GM21447 (cell line): ENCODE data around the gene CHML.
A peak's percentile ranks its signal among the peaks of the same experiment; 100 is the strongest.

Experiments
- ATAC-seq: cut with Tn5 transposase; IDR thresholded peaks from one replicate; pipeline ENCODE4 v1.9.1; 2021; ENCODE audit not compliant: unreplicated experiment

The CHML gene

DNA sequence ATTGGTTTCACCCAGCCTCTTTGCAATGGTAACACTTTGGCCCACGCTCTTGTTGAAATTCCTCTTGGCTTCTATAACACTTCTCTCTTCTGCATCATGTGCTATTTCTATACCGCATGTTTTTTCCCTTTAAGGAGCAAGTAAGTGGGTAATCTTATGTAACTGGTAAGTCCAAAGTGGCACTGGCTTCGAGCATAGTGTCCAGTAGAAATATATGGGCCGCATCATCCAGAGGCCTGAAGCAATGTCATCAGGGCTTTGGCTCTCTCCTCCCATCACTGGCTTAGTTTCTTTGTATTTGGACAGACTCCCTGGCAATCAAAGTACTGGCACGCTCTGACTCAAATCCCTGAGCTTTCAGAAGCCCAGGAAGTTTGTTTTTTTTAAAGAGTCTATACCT lies 17.5 kb downstream of the CHML start:
- no peak for ATAC-seq

DNA sequence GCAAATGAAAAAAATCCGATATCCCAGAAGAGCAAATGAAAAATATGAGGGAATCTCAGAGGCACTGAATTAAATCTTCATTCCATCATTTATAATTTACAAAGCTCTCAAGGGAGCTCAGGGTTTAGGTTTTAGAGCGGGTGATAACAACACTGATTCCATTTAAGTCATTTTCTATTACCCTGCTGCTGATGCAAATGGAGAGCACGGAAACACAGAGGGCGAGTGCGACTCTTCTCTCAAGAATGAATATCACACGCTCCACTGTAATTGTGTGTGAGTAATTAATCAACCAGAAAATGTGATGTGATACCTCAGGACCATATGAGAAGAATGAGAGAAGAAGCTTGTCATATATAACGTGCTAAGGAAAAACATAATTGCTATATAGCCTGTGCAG lies 22.7 kb downstream of the CHML start:
- no peak for ATAC-seq

DNA sequence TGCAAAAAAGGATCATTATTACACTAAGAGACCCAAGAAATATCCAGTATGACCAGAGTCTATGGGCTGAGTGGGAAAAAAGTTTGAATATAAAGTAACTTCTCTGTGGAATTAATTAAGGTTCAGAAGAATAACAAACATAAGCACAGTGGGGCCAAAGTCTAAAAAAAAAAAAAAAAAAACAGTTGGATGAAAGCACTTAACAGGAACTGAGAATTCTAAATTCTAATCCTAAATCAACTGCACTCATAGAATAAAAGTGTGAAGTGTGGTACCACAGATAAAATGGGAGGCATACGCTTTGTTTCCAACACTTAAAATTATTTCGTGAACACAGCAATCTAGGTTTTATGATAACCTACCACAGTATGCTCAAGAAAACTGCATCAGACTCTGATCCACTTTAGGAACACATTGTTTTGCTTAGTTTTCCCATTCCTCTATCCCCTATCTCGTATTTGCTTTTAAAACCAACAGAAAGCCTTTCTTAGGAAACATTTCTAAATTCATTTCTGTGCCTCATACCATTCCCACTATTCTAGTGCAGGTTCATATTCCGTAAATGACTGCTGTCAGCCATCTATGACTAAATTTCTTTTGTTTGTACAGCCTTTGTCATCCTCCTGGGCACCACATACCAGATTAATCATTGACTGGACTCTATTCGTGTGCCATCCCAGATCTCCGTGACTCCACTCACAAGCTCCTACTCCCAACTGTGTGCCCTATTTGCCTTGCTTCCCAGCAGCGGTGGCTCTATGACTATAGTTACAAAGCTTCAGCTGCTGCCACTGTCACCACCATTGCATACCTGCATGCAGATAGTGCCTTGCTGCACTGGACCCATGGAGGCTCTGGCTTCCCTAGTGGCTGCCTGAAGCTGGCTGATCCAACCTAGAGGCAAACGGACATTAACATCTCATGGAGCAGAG lies 24.9 kb downstream of the CHML start:
- no peak for ATAC-seq

DNA sequence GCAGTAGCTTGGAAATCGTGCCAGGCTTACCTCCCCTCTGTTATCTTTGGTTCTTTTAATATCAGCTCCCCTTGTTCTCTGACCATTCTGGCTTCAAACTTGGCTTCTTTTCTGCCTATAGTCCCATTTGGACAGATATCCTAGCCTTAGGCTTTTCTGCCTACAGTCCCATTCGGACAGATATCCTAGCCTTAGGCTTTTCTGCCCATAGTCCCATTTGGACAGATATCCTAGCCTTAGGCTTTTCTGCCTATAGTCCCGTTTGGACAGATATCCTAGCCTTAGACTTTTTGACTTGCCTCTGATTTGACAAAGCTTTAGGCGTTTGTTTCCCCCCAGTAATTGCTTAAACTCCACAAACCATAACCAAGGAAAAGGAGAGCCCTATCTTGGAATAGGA lies 25.6 kb downstream of the CHML start:
- ATAC-seq, result no peak

DNA sequence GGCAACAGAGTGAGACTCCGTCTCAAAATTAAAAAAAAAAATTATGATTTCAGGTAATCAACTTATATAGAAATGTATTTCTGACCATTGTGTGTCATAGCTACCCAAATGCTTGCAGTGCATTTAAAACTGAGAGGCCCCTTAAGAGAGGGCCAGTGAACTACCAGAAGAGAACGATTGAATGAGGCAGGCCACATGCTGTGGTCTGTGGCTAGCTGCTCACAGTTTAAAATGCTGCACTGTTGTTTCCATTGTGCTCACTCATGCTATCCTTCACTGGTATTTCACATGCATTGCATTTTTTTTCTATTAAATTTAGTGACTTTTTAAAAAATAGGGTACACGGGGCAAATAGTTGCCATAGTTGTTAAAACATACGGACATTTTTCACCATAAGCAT lies 26.0 kb downstream of the CHML start:
- no peak for ATAC-seq

DNA sequence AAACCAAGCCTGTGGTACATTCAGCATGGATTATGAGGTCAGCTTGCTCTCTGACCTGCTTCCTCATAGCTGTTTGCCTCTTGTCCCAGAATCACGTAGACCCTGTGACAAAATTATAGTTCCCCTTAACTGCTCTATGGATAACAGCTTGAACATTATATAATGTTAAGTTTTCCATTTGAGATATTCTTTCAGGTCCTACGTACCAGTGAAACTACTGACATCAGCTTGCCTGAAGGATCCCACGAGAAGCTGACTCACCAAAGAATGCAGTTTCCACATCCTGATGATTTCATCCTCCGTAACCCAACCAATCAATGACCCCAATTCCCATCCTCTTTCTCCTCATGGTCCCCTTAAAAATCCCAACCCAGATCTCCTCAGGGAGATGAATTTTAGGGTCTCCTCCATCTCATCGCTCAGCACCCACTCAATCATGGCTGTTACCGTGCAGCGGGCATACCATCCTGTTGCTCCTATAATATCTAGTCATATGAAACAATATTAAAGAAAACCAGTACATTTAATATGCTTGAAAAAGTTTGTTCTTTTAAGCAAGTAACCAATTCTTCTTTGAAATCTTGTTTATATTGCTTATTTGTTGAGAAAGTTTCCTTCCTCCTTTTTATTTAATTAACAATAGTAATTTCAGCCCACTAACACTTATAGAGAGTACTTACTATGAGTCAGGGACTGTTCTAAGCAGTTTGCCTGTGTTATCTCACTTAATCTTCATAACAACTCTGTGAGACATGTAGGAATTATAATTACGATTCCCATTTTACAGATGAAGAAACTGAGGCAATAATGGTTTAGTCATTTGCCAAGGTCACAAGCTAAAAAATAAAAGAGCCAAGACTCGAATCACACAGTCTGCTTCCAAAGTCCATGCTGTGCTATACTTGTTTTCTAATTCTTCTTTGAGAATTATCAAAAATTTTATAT lies 27.4 kb downstream of the CHML start:
- ATAC-seq, result no peak

DNA sequence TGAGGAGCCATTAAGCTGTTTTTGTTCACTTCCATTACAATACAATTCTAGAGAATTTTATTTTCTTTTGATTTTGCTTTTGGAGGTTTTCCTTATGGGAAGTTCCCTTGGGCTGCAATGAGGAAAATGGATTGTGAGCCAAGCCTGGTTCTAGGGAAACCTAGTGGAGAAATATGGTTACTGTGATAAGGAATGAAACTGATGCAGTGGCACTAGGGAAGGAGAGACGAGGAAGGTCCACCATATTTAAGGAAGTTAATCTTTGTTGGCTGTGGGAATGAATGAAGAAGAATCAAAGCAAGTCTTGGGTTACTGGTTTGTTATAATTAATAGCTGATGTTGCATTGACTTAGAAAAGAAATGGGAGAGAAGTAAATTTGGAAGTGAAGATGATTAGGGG lies 28.4 kb downstream of the CHML start:
- ATAC-seq, result no peak

DNA sequence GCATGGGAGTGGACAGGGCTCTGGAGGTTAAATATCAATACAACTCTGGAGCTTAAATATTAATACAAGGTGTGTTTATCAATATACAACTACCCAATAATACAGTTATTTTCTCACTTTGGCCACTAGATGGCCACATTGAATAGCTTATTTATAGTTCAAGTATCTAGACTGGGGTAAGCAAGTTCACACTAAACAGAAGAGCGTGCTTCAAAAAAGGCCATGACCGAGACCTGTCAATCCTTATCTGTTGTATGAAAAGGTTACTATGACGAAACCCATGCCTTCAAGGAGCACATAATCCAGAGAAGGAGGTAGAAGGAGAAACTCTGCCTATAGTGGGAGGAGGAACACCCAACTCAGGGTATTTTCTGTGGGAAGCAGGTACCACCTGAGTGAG lies 29.1 kb downstream of the CHML start:
- ATAC-seq, result peak; percentile 93

DNA sequence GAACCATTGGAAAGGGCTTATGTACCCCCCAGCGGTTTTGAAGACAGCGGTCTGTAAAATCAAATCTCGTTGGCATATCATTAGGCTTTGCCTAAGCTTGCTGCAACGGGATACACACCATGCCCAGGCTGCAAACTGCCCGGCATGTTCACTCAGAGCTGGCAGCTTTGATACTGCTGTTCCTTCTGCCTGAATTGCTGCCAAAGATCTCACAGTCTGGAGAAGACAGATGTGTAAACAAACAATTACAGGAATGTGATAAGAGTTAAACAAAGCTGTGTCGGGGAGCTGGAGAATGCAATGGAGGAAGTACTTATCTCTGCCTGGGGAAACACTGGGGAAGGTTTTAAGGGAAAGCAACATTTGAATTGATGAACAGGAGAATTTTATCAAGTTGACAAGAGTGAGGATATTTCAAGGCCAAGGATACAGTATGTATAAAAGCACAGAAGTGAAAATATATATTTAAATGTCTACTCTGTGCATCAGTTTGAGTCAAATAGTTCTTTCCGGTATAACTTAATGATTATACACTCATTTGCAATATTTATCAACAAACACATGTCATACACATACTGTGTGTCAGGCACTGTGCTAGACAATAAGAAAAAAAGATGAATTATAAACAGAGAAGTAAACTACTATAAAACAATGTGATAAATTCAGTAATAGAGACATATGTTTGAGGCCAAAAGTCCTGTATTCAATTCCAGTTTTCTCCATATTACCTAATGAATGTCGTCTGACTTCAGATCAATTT lies 29.9 kb downstream of the CHML start:
- no peak for ATAC-seq

DNA sequence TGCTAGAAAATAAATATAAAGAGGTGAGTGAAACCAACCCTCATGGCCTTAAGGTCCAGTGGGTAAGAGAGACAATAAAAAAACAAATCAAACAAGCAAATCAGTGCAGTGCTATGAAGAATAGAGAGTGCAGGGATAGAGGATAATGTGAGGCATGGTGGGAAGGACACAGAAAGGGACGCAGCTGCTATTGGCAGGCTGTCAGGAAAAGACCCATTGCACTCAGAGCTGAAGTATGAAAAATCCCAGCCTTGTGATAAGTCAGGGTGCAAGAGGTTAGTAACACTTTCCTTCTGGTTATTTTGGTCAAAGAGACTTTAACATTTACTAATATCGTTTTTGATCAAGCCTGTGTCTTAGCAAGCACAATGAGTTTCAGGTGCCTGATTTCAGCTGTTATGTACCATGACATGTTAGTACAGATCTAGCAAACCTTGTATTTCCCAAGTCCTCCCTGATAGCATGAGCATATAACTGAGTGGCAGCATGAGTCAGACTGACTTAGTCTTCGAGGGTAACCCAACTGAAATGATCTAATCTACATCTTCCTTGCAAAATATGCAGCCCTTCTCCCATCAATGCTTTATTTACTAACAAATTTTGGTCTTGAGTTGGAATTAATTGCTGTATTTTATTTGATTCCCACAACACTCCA lies 31.7 kb downstream of the CHML start:
- no peak for ATAC-seq

DNA sequence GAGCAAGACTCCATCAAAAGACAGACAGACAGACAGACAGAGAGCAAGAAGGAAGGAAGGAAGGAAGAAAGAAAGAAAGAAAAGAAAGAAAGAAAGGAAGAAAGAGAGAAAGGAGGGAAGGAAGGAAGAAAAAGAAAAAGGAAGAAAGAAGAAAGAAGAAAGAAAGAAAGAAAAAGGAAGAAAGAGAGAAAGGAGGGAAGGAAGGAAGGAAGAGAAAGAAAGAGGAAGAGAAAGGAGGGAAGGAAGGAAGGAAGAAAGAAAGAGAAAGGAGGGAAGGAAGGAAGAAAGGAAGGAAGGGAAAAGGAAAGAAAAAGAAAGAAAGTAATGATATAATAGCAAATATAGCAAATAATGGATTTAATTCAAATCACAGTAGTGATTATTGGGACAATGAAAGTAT lies 32.7 kb downstream of the CHML start:
- no peak for ATAC-seq

DNA sequence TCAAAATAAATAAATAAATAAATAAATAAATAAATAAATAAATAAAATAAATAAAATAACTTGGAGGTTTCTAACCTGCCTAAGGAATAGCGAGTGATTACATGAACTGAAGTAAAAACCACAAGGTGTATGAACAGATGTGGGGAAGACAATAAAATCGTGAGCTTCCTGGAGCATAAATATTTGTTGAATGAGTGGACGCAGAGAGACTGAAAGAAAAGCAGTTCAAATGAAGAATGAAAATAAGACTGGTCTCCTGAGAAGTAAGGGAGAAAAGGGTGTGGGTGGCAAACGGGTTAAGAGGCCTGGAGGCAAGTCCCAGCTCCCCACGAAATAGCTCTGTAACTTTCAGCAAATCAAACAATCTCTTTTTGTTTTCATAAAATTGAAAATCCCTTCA lies 33.6 kb downstream of the CHML start:
- no peak for ATAC-seq

DNA sequence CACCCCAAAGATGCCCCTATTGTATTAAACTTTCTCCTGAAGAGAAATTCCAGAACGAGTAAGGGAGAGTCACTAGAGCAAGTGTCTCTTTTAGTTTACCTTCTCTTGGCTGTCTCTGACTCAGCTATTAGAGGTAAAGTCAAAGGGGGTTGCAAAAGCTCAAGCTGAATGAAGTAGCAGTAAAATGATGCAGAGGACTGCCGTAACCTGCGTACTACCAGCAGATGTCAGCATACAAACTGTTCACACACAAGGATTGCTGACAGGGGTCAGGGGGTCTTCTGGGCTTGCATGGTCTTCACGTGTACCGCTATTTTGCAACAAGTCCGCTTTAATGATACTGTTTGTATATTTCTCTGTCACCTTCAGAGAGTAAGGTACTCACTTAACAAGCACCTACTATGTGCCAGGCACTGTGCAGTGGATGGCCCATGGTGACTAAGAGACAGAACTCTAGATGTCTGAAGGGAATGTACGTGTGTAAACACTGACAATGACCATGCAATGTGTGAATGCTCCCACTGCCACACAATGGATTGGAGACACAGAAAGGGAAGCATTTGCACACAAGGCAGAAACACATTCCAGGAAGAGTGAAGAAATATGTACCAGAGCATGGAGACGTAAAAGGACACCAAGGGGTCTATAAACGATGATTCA lies 34.9 kb downstream of the CHML start:
- ATAC-seq, result no peak

DNA sequence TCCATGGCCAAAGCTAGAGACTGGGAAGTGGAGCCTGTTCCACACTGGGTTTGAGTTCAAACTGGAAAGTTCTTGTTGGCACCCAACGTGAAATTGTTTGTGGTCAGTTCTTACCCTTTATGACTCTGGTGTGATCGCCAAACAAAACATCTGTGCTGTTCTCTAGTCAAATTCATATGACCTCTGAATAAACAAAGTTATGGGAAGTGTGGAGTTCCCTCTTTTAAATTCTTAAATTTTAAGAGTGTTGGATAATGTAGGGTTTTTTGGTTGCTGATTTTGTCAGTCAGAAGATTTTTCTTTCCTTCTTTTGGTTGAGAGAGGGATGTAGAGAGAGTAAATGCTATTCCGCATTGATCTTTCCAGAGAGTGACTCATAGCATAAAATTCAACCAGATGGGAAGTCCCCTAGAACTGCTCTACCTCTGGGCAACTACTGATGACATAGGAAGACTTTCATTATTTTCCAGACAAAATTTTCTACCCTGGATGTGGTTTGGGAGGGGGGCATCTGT lies 36.4 kb downstream of the CHML start:
- no peak for ATAC-seq

DNA sequence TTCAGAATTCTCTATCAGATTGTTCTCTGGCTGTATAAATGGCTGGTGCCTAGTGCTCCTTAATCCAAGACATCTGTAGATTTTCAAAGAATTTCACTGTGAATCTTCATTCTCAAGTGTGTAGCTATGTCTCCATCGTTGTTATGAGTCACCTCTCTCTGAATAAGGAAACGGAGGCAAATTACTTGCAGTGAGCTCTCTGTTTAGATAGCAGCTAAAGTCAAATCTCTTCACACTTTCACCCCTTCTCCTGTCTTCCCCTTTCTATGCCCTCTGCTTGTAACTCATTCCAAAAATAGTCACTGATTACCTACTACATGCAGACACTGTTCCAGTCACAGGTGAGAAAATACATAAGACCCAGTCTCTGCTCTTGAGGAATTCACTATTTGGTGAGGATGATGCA lies 39.7 kb downstream of the CHML start:
- ATAC-seq, result peak; percentile 93

DNA sequence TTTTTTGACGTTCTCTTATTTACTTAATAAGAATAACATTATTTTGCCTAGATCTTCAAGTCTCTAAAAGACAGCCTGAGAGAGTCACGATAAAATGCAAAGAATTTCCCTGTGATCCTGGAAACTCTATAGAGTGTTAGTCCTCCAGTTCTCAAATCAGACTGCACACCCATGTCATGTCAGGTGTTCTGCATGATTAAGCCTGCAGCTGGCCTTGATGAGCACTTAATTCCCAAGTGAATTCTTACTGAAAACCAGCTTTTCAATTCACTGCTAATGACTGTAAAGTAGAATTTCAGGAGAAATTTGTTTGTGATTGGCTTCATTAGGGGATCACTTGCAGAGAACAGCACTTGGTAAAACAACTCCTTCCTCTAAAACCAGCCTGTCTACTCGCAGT lies 41.9 kb downstream of the CHML start:
- ATAC-seq, result peak; percentile 34

DNA sequence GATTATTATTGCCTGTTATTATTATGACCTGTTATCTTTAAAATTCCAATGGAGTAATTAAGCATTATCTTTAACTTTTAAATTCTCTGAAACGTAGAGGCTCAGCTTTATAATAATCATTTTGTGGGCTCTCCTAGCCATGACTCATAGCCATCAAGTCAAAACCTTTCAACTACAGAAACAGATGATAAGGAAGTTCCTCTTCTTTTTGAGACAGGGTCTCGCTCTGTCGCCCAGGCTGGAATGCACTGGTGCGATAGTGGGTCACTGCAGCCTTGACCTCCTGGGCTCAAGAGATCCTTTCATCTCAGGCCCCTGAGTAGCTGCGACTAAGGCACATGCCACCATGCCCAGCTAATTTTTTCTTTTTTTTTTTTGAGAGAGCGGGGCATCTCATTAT lies 43.5 kb downstream of the CHML start:
- ATAC-seq, result no peak

DNA sequence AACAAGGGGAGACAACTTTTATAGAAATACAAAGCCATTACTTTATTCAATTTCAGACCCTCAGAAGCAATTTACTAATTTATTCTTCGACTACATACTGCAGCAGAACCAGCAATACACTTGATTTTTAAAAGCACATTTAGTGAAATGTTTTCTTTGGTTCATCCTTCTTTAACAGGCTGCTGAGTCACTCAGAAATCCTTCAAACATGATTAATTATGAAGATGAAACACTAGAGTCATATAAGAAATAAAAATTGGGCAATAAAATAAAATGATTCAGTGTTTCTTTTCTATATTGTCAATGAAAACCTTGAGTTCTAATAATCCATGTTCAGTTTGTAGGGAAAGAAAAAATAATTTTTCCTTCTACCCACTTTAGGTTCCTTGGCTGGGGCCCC lies 47.0 kb downstream of the CHML start:
- ATAC-seq, result no peak

DNA sequence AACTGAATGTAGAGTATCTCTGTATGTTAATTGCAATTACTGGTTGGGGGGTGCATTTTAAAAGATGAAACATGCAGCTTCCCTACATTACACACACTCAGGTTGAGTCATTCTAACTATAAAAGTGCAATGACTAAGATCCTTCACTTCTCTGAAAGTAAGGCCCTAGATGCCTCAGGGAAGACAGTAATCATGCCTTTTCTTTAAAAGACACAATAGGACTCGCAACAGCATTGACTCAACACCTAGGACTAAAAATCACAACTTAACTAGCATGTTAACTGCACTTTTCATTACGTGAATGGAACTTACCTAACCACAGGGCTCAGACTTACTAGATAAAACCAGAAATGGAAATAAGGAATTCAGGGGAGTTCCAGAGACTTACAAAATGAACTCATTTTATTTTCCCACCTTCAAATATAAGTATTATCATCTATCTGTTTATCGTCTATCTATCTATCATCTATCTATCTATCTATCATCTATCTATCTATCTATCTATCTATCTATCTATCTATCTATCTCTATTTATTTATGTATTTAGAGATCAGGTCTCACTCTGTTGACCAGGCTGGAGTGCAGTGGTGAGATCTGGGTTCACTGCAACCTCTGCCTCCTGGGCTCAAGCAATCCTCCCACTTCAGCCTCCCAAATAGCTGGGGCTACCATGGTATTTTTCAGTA lies 47.8 kb downstream of the CHML start:
- ATAC-seq, result peak; percentile 68
